Measurements from ENCODE around the gene MYBPC3.

Gene MYBPC3

GRCh38 chr11:47376107-47376524, 23.6 kb upstream of the MYBPC3 start:
- Histone ChIP-seq H3K36me3 (ENCODE audit: control insufficient read depth, insufficient read depth, low read length) (peaks cover 8% of the 10 kb centered on the region), H3K27me3 (replicated peaks; ENCODE audit: control insufficient read depth, insufficient read depth, low read length) (no peaks in the 10 kb centered on the region), H3K4me3 (replicated peaks; ENCODE audit: low read depth, low read length) (peak overlapping the region; percentile 82)
- DNase-seq (ENCODE audit: extremely low read depth, insufficient read length): no peak
- TF ChIP-seq, protein P1, sequence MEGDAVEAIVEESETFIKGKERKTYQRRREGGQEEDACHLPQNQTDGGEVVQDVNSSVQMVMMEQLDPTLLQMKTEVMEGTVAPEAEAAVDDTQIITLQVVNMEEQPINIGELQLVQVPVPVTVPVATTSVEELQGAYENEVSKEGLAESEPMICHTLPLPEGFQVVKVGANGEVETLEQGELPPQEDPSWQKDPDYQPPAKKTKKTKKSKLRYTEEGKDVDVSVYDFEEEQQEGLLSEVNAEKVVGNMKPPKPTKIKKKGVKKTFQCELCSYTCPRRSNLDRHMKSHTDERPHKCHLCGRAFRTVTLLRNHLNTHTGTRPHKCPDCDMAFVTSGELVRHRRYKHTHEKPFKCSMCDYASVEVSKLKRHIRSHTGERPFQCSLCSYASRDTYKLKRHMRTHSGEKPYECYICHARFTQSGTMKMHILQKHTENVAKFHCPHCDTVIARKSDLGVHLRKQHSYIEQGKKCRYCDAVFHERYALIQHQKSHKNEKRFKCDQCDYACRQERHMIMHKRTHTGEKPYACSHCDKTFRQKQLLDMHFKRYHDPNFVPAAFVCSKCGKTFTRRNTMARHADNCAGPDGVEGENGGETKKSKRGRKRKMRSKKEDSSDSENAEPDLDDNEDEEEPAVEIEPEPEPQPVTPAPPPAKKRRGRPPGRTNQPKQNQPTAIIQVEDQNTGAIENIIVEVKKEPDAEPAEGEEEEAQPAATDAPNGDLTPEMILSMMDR (IDR thresholded peaks at IDR 0.05; ENCODE audit: insufficient read depth, low read length, poor library complexity, severe bottlenecking): no peak

- Histone ChIP-seq H3K27me3 (replicated peaks; ENCODE audit: control insufficient read depth, insufficient read depth, low read length) (no peaks in the 10 kb centered on the region), H3K36me3 (ENCODE audit: control insufficient read depth, insufficient read depth, low read length) (peaks cover 8% of the 10 kb centered on the region), H3K4me3 (replicated peaks; ENCODE audit: low read depth, low read length) (no peak overlapping the region; the same call in 1 of the 2 replicates)
- no peak for DNase-seq (ENCODE audit: extremely low read depth, insufficient read length)
- TF ChIP-seq, protein P1 (IDR thresholded peaks at IDR 0.05; ENCODE audit: insufficient read depth, low read length, poor library complexity, severe bottlenecking): no peak
Observed at GRCh38 chr11:47375546-47376085, 23.1 kb upstream of the MYBPC3 start.

- TF ChIP-seq, protein P1 (IDR thresholded peaks at IDR 0.05; ENCODE audit: insufficient read depth, low read length, poor library complexity, severe bottlenecking): no peak
Observed at GRCh38 chr11:47375020-47375419, 22.5 kb upstream of the MYBPC3 start.

GRCh38 chr11:47374720-47375019, 22.2 kb upstream of the MYBPC3 start:
- no peaks in the 10 kb centered on the region for H3K27me3 ChIP-seq (replicated peaks; ENCODE audit: control insufficient read depth, insufficient read depth, low read length)
- H3K4me3 ChIP-seq (replicated peaks; ENCODE audit: low read depth, low read length): no peak overlapping the region
- peaks cover 8% of the 10 kb centered on the region for H3K36me3 ChIP-seq (ENCODE audit: control insufficient read depth, insufficient read depth, low read length)
- TF ChIP-seq, protein P1 (IDR thresholded peaks at IDR 0.05; ENCODE audit: insufficient read depth, low read length, poor library complexity, severe bottlenecking): no peak
- no peak for DNase-seq (ENCODE audit: extremely low read depth, insufficient read length)

More at GRCh38 chr11:47375020-47375419, 22.5 kb upstream of the MYBPC3 start:
- Histone ChIP-seq H3K4me3 (replicated peaks; ENCODE audit: low read depth, low read length) (no peak overlapping the region), H3K27me3 (replicated peaks; ENCODE audit: control insufficient read depth, insufficient read depth, low read length) (no peaks in the 10 kb centered on the region), H3K36me3 (ENCODE audit: control insufficient read depth, insufficient read depth, low read length) (peaks cover 8% of the 10 kb centered on the region)
- DNase-seq (ENCODE audit: extremely low read depth, insufficient read length): no peak

DNA sequence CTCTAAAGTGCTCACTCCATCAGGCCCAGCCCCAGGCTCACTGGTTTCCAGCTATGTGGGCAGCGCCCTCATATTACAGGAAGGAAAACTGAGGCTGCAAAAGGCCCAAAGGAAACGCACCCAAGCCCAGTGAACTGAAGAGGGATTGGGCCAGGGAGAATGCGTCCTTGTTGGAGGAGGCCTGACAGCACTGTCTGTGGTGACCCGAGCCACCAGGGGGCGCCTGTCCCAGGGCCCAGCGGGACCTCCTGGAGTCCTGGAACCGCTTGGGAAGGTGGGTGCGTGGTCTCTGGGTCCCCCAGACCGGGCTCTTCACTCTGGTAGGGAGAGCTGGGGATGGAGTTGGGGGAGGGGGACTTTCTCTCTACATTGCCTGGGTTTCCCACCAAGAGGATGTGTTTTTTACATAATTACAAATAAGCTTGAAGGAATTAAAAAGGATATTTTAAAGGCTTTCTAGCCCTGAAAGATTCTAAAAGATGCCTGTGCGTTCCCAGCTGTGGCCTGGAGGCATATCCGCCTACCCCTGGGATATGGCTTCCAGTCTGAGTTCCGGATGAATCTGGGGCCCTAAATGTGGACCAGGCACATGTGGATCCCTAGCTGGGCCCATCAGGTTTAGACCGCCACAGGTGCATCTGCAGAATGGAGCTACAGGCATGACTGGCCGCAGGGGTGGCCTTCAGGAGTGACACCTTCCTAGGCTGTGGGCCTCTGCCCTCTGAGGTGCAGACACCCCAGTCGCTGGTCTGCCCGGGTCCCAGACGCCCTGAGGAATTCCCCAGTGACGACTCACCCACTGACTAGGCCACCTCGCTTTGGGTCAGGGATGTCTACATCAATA, 21.6 kb upstream of the MYBPC3 start:
- peak; percentile 73 for DNase-seq (ENCODE audit: extremely low read depth, insufficient read length)
- TF ChIP-seq, protein P1 (IDR thresholded peaks at IDR 0.05; ENCODE audit: insufficient read depth, low read length, poor library complexity, severe bottlenecking): peak; percentile 96
- no peak overlapping the region for H3K4me3 ChIP-seq (replicated peaks; ENCODE audit: low read depth, low read length)
- peaks cover 8% of the 10 kb centered on the region for H3K36me3 ChIP-seq (ENCODE audit: control insufficient read depth, insufficient read depth, low read length)
- no peaks in the 10 kb centered on the region for H3K27me3 ChIP-seq (replicated peaks; ENCODE audit: control insufficient read depth, insufficient read depth, low read length)
